Endothelial cell of umbilical vein (primary cell): ENCODE results near the gene MACROD2. TPM values are rescaled to one million over a fixed set of nuclear protein-coding genes. Genes with fewer than 3 reads are reported as not detected.

Experiments
- BruUV-seq: library from RNA; stranded (reverse); fragments of 400-500 nt; replicated peaks from 2 replicates; lab custom pipeline; 2021; lab: Mats Ljungman, UMichigan
- CTCF ChIA-PET: fragments of 300-600, 350-600 bp; sonication (Branson Sonifier 250); formaldehyde crosslinking; loops from one replicate; lab custom pipeline; 2021; ENCODE audit warnings: antibody characterized with exemption, inconsistent platforms; lab: Charles Lee
- POLR2A ChIA-PET: fragments of 300-600, 350-600 bp; sonication (Branson Sonifier 250); formaldehyde crosslinking; loops from one replicate; lab custom pipeline; 2021; ENCODE audit warnings: antibody characterized with exemption, inconsistent platforms; lab: Charles Lee
- DNase-seq: peaks from one replicate; pipeline ENCODE4 v3.0.0-alpha.2; 2011; ENCODE audit warnings: low read depth, low spot score
- FAIRE-seq: peaks from 2 replicates; lab custom pipeline; 2011; peaks lifted over from hg19 to GRCh38; lab: Jason Lieb, UNC
- H2AFZ ChIP-seq: 2 replicates; pipeline ENCODE4 v1.6.0; 2012; ENCODE audit warnings: low read depth, low read length, control low read depth, inconsistent platforms
- H3K27ac ChIP-seq: 2 replicates; pipeline ENCODE4 v1.5.1; 2011; ENCODE audit warnings: low read depth, mild to moderate bottlenecking, control low read depth, low read length, moderate library complexity; ENCODE audit not compliant: insufficient read depth
- H3K27me3 ChIP-seq, 2 experiments: 2 replicates each; pipeline versions ENCODE4 v1.6.0 to v1.6.1; 2011; ENCODE audit warnings: low read length in 2 of 2, mixed read lengths in 1 of 2; ENCODE audit not compliant: control insufficient read depth in 2 of 2, insufficient read depth in 2 of 2
- H3K36me3 ChIP-seq, 2 experiments: 2 replicates in 1 of 2; 3 replicates in 1 of 2; pipeline ENCODE4 v1.5.1; 2011; ENCODE audit warnings: low read length in 2 of 2, mild to moderate bottlenecking in 1 of 2, moderate library complexity in 1 of 2; ENCODE audit not compliant: control insufficient read depth in 2 of 2, insufficient read depth in 2 of 2; ENCODE audit errors: extremely low read depth in 1 of 2
- H3K4me1 ChIP-seq: 3 replicates; pipeline ENCODE4 v1.5.1; 2011; ENCODE audit warnings: mild to moderate bottlenecking, low read length; ENCODE audit not compliant: control insufficient read depth, insufficient read depth; ENCODE audit errors: extremely low read depth
- H3K4me2 ChIP-seq: 2 replicates; pipeline ENCODE4 v1.6.1; 2011; ENCODE audit warnings: low read length, control low read depth, mixed read lengths; ENCODE audit not compliant: insufficient read depth
- H3K4me3 ChIP-seq, 3 experiments: fragments of 200-600 bp in 1 of 3; sonication (generic), shearing (Covaris generic) in 1 of 3; replicated peaks in 1 of 3; 2 replicates each; pipeline ENCODE4 v1.5.1; 2011 to 2016; ENCODE audit warnings: control low read depth in 3 of 3, low read length in 3 of 3, mild to moderate bottlenecking in 2 of 3, inconsistent platforms in 1 of 3, low read depth in 1 of 3, moderate library complexity in 1 of 3; ENCODE audit not compliant: insufficient read depth in 1 of 3
- H3K79me2 ChIP-seq: 2 replicates; pipeline ENCODE4 v1.6.0; 2012; ENCODE audit warnings: low read length, inconsistent platforms; ENCODE audit not compliant: control insufficient read depth, insufficient read depth
- H3K9ac ChIP-seq: replicated peaks from 2 replicates; pipeline ENCODE3; 2011; ENCODE audit warnings: low read length, control low read depth; ENCODE audit not compliant: insufficient read depth; ENCODE audit errors: extremely low read depth
- H3K9me1 ChIP-seq: replicated peaks from 3 replicates; pipeline ENCODE4 v1.6.0; 2011; ENCODE audit warnings: mild to moderate bottlenecking, low read length; ENCODE audit not compliant: control insufficient read depth, insufficient read depth; ENCODE audit errors: extremely low read depth
- H3K9me3 ChIP-seq: replicated peaks from 2 replicates; pipeline ENCODE4 v1.5.1; 2012; ENCODE audit warnings: low read length, inconsistent platforms; ENCODE audit not compliant: control insufficient read depth, insufficient read depth
- H4K20me1 ChIP-seq: replicated peaks from 2 replicates; pipeline ENCODE3; 2011; ENCODE audit warnings: mild to moderate bottlenecking, low read length; ENCODE audit not compliant: control insufficient read depth, insufficient read depth; ENCODE audit errors: extremely low read depth
- CTCF ChIP-seq, 2 donors: IDR thresholded peaks; 1 replicate in 1 of 2; 2 replicates in 1 of 2; pipeline ENCODE4 v1.5.1; 2011; ENCODE audit warnings: low read length in 2 of 2, mild to moderate bottlenecking in 2 of 2, moderate library complexity in 2 of 2, control low read depth in 1 of 2, inconsistent platforms in 1 of 2, low read depth in 1 of 2; ENCODE audit not compliant: insufficient read depth in 1 of 2; ENCODE audit errors: extremely low read depth in 1 of 2
- EZH2 ChIP-seq: IDR thresholded peaks from 2 replicates; pipeline ENCODE4 v1.6.1; 2012; ENCODE audit warnings: borderline replicate concordance, low read depth, mild to moderate bottlenecking, moderate library complexity, low read length, inconsistent platforms; ENCODE audit not compliant: severe bottlenecking
- FOS ChIP-seq: IDR thresholded peaks from 2 replicates; pipeline ENCODE4 v1.6.1; 2011; ENCODE audit warnings: mild to moderate bottlenecking, low read length, moderate library complexity, borderline replicate concordance; ENCODE audit not compliant: insufficient read depth
- GATA2 ChIP-seq: IDR thresholded peaks from 2 replicates; pipeline ENCODE4 v1.7.0; 2011; ENCODE audit warnings: low read depth, mild to moderate bottlenecking, moderate library complexity, mixed read lengths, low read length; ENCODE audit not compliant: insufficient read length, insufficient read depth
- JUN ChIP-seq: IDR thresholded peaks from 2 replicates; pipeline ENCODE4 v1.6.1; 2011; ENCODE audit warnings: borderline replicate concordance, low read depth; ENCODE audit not compliant: insufficient read length, insufficient read depth
- MAX ChIP-seq: IDR thresholded peaks from 2 replicates; pipeline ENCODE4 v1.6.1; 2011; ENCODE audit not compliant: insufficient read depth, insufficient read length
- MYC ChIP-seq: IDR thresholded peaks from one replicate; pipeline ENCODE4 v1.6.1; 2011; ENCODE audit warnings: mild to moderate bottlenecking, low read depth, low read length
- POLR2A ChIP-seq: IDR thresholded peaks from 2 replicates; pipeline ENCODE4 v1.6.1; 2012; ENCODE audit warnings: low read depth, mild to moderate bottlenecking, control low read depth, low read length
- POLR2AphosphoS5 ChIP-seq: IDR thresholded peaks from 2 replicates; pipeline ENCODE4 v1.6.1; 2012; ENCODE audit warnings: low read depth, mild to moderate bottlenecking, control low read depth, low read length, moderate library complexity; ENCODE audit not compliant: insufficient read depth
- dilution Hi-C: fragments of 300-500 bp; cut with MboI; formaldehyde crosslinking; loops from one replicate; pipeline ENCODE4 v1.15.0; 2019; ENCODE audit warnings: low sequenced_read_pairs; ENCODE audit not compliant: extremely low pct_ligation_motif_present
- intact Hi-C: fragments of 100-400 bp; cut with micrococcal nuclease; formaldehyde crosslinking; loops from one replicate; pipeline ENCODE4 v1.10.0; 2022
- polyA plus RNA-seq, 4 experiments: library from polyadenylated mRNA; depleted of rRNA in 3 of 4; stranded (reverse) in 3 of 4; unstranded in 1 of 4; fragments of >200 nt; gene quantifications; 2 replicates each; pipeline versions ENCODE4 v1.2.1 to v1.2.3, GENCODE V29; 2011 to 2012; ENCODE audit warnings: missing spikeins in 1 of 4
- total RNA-seq: library from RNA; stranded (reverse); gene quantifications from 2 replicates; pipeline ENCODE4 v1.2.3, GENCODE V29; 2021

Gene MACROD2
- total and polyA plus RNA-seq, 2 donors (not counting 3 experiments of a cell fraction or from before 2014, with no cell fraction given) = 0.11 to 0.73 TPM

- DNase-seq = no peak
- H3K36me3 ChIP-seq = no peaks in the 10 kb centered on the region
- no peaks in the 10 kb centered on the region for H3K9me3 ChIP-seq
- no peak overlapping the region for H3K4me2 ChIP-seq
- ChIA-PET CTCF (no interaction called here), POLR2A (no interaction called here)
- H3K4me1 ChIP-seq = no peaks in the 10 kb centered on the region
- intact Hi-C loops (no loop called here), dilution Hi-C loops (no loop called here)
- no peaks in the 10 kb centered on the region for H4K20me1 ChIP-seq
- FAIRE-seq = no peak
- H3K9me1 ChIP-seq = no peaks in the 10 kb centered on the region
- no peak overlapping the region for H3K9ac ChIP-seq
- H3K27ac ChIP-seq = no peak overlapping the region
- no peak overlapping the region for H2AFZ ChIP-seq
- no TSS peak for BruUV-seq
- TF ChIP-seq CTCF (IDR thresholded peaks at IDR 0.05; ENCODE audit: extremely low read depth in 1 of 2, insufficient read depth in 1 of 2, low read depth in 1 of 2, low read length in 2 of 2) (no peak), JUN (no peak), POLR2A (no peak), GATA2 (no peak), FOS (no peak)
- H3K4me3 ChIP-seq = no peak overlapping the region
- H3K79me2 ChIP-seq = no peaks in the 10 kb centered on the region
- H3K27me3 ChIP-seq = no peaks in the 10 kb centered on the region
Measured at GRCh38 chr20:14375416-14375985, 380.2 kb downstream of the MACROD2 start.

GRCh38 chr20:14378326-14378725 is 383.0 kb downstream of the MACROD2 start:
- no peaks in the 10 kb centered on the region for H3K9me1 ChIP-seq
- no TSS peak for BruUV-seq
- H3K27ac ChIP-seq = no peak overlapping the region
- TF ChIP-seq FOS (no peak), EZH2 (no peak), GATA2 (no peak), POLR2A (no peak), MAX (no peak), JUN (no peak), CTCF (IDR thresholded peaks at IDR 0.05; ENCODE audit: extremely low read depth in 1 of 2, insufficient read depth in 1 of 2, low read depth in 1 of 2, low read length in 2 of 2) (no peak), MYC (no peak), POLR2AphosphoS5 (no peak)
- H3K9me3 ChIP-seq = no peaks in the 10 kb centered on the region
- H2AFZ ChIP-seq = no peak overlapping the region
- H3K9ac ChIP-seq = no peak overlapping the region
- intact Hi-C loops = no loop called here
- H3K4me3 ChIP-seq = no peak overlapping the region
- DNase-seq (no peak), FAIRE-seq (no peak)
- dilution Hi-C loops = no loop called here
- no peak overlapping the region for H3K4me2 ChIP-seq
- no peaks in the 10 kb centered on the region for H4K20me1 ChIP-seq
- H3K27me3 ChIP-seq = no peaks in the 10 kb centered on the region
- no peaks in the 10 kb centered on the region for H3K79me2 ChIP-seq
- no peaks in the 10 kb centered on the region for H3K36me3 ChIP-seq
- CTCF ChIA-PET = no interaction called here
- no peaks in the 10 kb centered on the region for H3K4me1 ChIP-seq
- POLR2A ChIA-PET = no interaction called here
